HEK293 (cell line): ENCODE measurements around the gene HIC1.

Experiments
- CTCF ChIA-PET: fragments of 350-600 bp; formaldehyde crosslinking; extraction: SDS; loops from one replicate; lab custom pipeline; 2021; ENCODE audit warnings: antibody characterized with exemption; lab: Yijun Ruan, JAX
- POLR2A ChIA-PET: fragments of 300-600 bp; formaldehyde crosslinking; extraction: SDS; loops from one replicate; lab custom pipeline; 2020; ENCODE audit warnings: antibody characterized with exemption, inconsistent platforms; lab: Yijun Ruan, JAX
- H3K27ac ChIP-seq: fragments of 200-500 bp; sonication (Bioruptor generic); 2 replicates; pipeline ENCODE4 v1.5.1; 2014; ENCODE audit warnings: low read depth, low read length, control low read depth, inconsistent platforms; ENCODE audit errors: extremely low read depth
- H3K36me3 ChIP-seq, 2 experiments: fragments of 200-500 bp in 1 of 2; sonication (Bioruptor generic) in 1 of 2; 1 replicate in 1 of 2; 2 replicates in 1 of 2; pipeline ENCODE4 v1.5.1; 2014 to 2017; ENCODE audit warnings: inconsistent platforms in 2 of 2, low read length in 2 of 2; ENCODE audit not compliant: control insufficient read depth in 2 of 2, insufficient read depth in 1 of 2
- H3K4me1 ChIP-seq: fragments of 200-500 bp; sonication (Bioruptor generic); 2 replicates; pipeline ENCODE4 v1.5.1; 2014; ENCODE audit warnings: mild to moderate bottlenecking, low read length, inconsistent platforms; ENCODE audit not compliant: control insufficient read depth, insufficient read depth
- H3K4me3 ChIP-seq: 2 replicates; pipeline ENCODE4 v1.5.1; 2011; ENCODE audit warnings: low read depth, mild to moderate bottlenecking, control low read depth, low read length, moderate library complexity
- H3K9me3 ChIP-seq: fragments of 200-500 bp; sonication (Bioruptor generic); 2 replicates; pipeline ENCODE4 v1.5.1; 2014; ENCODE audit warnings: low read depth, low read length, inconsistent platforms; ENCODE audit not compliant: control insufficient read depth, insufficient read depth
- GLIS1 ChIP-seq: fragments of 450-650 bp; formaldehyde crosslinking; IDR thresholded peaks from 2 replicates; pipeline ENCODE4 v1.5.1; 2016; ENCODE audit warnings: missing biosample characterization, missing genetic modification characterization
- HOXC10 ChIP-seq: sonication (generic); formaldehyde crosslinking; IDR thresholded peaks from 2 replicates; pipeline ENCODE4 v1.8.1; 2023; ENCODE audit warnings: mild to moderate bottlenecking, missing genetic modification reagents
- IKZF3 ChIP-seq: fragments of 450-650 bp; IDR thresholded peaks from 2 replicates; pipeline ENCODE4 v1.5.0; 2018; ENCODE audit warnings: missing biosample characterization, mild to moderate bottlenecking, missing genetic modification characterization, moderate library complexity
- MYNN ChIP-seq: fragments of 450-650 bp; formaldehyde crosslinking; IDR thresholded peaks from 2 replicates; pipeline ENCODE4 v1.5.1; 2016; ENCODE audit warnings: missing biosample characterization, missing genetic modification characterization, borderline replicate concordance
- ZBTB21 ChIP-seq: fragments of 450-650 bp; formaldehyde crosslinking; IDR thresholded peaks from 2 replicates; pipeline ENCODE4 v1.5.1; 2017; ENCODE audit warnings: missing biosample characterization, missing genetic modification characterization
- ZFP37 ChIP-seq: fragments of 450-650 bp; formaldehyde crosslinking; IDR thresholded peaks from 2 replicates; pipeline ENCODE4 v1.5.1; 2016; ENCODE audit warnings: missing biosample characterization, missing genetic modification characterization
- ZIC2 ChIP-seq: fragments of 450-650 bp; formaldehyde crosslinking; IDR thresholded peaks from 2 replicates; pipeline ENCODE4 v1.5.1; 2016; ENCODE audit warnings: missing biosample characterization, missing genetic modification characterization
- ZNF114 ChIP-seq: fragments of 450-650 bp; formaldehyde crosslinking; IDR thresholded peaks from 2 replicates; pipeline ENCODE4 v1.5.0; 2017; ENCODE audit warnings: missing biosample characterization, missing genetic modification characterization
- ZNF214 ChIP-seq: fragments of 450-650 bp; formaldehyde crosslinking; IDR thresholded peaks from 2 replicates; pipeline ENCODE4 v1.5.1; 2017; ENCODE audit warnings: missing biosample characterization, mild to moderate bottlenecking, missing genetic modification characterization, borderline replicate concordance
- ZNF266 ChIP-seq: fragments of 450-650 bp; formaldehyde crosslinking; IDR thresholded peaks from 2 replicates; pipeline ENCODE4 v1.5.1; 2016; ENCODE audit warnings: missing biosample characterization, missing genetic modification characterization, low read depth
- ZNF48 ChIP-seq: fragments of 450-650 bp; formaldehyde crosslinking; IDR thresholded peaks from 2 replicates; pipeline ENCODE4 v1.5.1; 2016; ENCODE audit warnings: missing biosample characterization, missing genetic modification characterization
- ZNF555 ChIP-seq: fragments of 450-650 bp; formaldehyde crosslinking; conservative IDR thresholded peaks from 2 replicates; pipeline ENCODE4 v1.5.1; 2017; ENCODE audit warnings: missing biosample characterization, mild to moderate bottlenecking, missing genetic modification characterization, inconsistent platforms
- ZNF596 ChIP-seq: fragments of 450-650 bp; IDR thresholded peaks from 2 replicates; pipeline ENCODE4 v1.5.0; 2018; ENCODE audit warnings: missing biosample characterization, mild to moderate bottlenecking, missing genetic modification characterization, moderate library complexity
- ZNF629 ChIP-seq: fragments of 450-650 bp; formaldehyde crosslinking; IDR thresholded peaks from 2 replicates; pipeline ENCODE4 v1.5.1; 2017; ENCODE audit warnings: missing biosample characterization, missing genetic modification characterization
- ZNF654 ChIP-seq: fragments of 450-650 bp; formaldehyde crosslinking; IDR thresholded peaks from 2 replicates; pipeline ENCODE4 v1.5.1; 2016; ENCODE audit warnings: low read depth, missing biosample characterization, missing genetic modification characterization
- ZNF660 ChIP-seq: fragments of 450-650 bp; IDR thresholded peaks from 2 replicates; pipeline ENCODE4 v1.5.1; 2018; ENCODE audit warnings: missing biosample characterization, mild to moderate bottlenecking, missing genetic modification characterization
- ZNF785 ChIP-seq: fragments of 450-650 bp; formaldehyde crosslinking; IDR thresholded peaks from 2 replicates; pipeline ENCODE4 v1.5.1; 2016; ENCODE audit warnings: missing biosample characterization, missing genetic modification characterization
- ZSCAN30 ChIP-seq: fragments of 450-650 bp; IDR thresholded peaks from 2 replicates; pipeline ENCODE4 v1.5.1; 2018; ENCODE audit warnings: missing biosample characterization, mild to moderate bottlenecking, missing genetic modification characterization, moderate library complexity
- ZXDB ChIP-seq: fragments of 450-650 bp; formaldehyde crosslinking; IDR thresholded peaks from 2 replicates; pipeline ENCODE4 v1.5.1; 2016; ENCODE audit warnings: missing biosample characterization, missing genetic modification characterization
- TF ChIP-seq, protein P1 (sequence below): fragments of 450-650 bp; formaldehyde crosslinking; IDR thresholded peaks from 2 replicates; pipeline ENCODE4 v1.5.1; 2017; ENCODE audit warnings: missing biosample characterization, missing genetic modification characterization
- TF ChIP-seq, protein P2 (sequence below): fragments of 450-650 bp; IDR thresholded peaks from 2 replicates; pipeline ENCODE4 v1.5.1; 2018; ENCODE audit warnings: missing biosample characterization, mild to moderate bottlenecking, missing genetic modification characterization
- TF ChIP-seq, protein P3 (sequence below): fragments of 450-650 bp; formaldehyde crosslinking; IDR thresholded peaks from 2 replicates; pipeline ENCODE4 v1.5.1; 2017; ENCODE audit warnings: missing biosample characterization, missing genetic modification characterization
- TF ChIP-seq, protein P4 (sequence below): fragments of 450-650 bp; formaldehyde crosslinking; IDR thresholded peaks from 2 replicates; pipeline ENCODE4 v1.5.1; 2016; ENCODE audit warnings: missing biosample characterization, missing genetic modification characterization, low read depth
- TF ChIP-seq, protein P5 (sequence below): fragments of 450-650 bp; formaldehyde crosslinking; IDR thresholded peaks from 2 replicates; pipeline ENCODE4 v1.5.1; 2017; ENCODE audit warnings: missing biosample characterization, missing genetic modification characterization
- TF ChIP-seq, protein P6 (sequence below): fragments of 450-650 bp; formaldehyde crosslinking; IDR thresholded peaks from 2 replicates; pipeline ENCODE4 v1.5.1; 2016; ENCODE audit warnings: missing biosample characterization, missing genetic modification characterization

HIC1 gene

DNA sequence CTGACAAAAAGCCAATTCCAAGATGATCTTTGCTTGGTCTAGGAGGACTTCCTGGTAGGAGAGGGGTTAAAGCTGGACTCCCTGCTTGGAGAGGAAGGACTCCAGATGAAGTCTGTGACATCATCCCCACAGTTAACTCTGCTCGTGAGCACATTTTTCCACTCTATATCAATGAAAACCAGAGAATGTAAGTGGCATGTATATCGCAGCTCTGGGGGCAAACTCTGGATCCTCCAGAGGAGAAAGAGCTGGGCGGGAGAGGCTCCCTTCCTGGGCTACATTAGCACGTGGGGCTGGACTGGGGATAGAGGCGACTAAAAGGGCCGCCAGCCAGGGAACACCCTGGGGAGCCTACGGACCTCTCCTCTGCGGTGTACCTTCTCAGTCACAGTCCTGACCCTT lies 34.1 kb downstream of the HIC1 start:
- Histone ChIP-seq H3K4me3 (no peak overlapping the region), H3K9me3 (no peaks in the 10 kb centered on the region), H3K4me1 (peaks cover 4% of the 10 kb centered on the region; the same call in 1 of the 2 replicates), H3K36me3 (peaks cover 0 to 21% of the 10 kb centered on the region in 2 experiments; a peak in 2 of 3 replicates), H3K27ac (no peak overlapping the region)
- POLR2A ChIA-PET = interaction anchor here (0.6 to 0.7 kb wide), 2 partner anchors 21 to 156 kb away, joined by 4 to 5 read pairs; no protein-coding TSS in a partner anchor
- CTCF ChIA-PET = interaction anchor here (0.8 to 1.9 kb wide), 3 partner anchors 26 to 60 kb away, joined by 3 to 5 read pairs (median 3); no protein-coding TSS in a partner anchor
- TF ChIP-seq ZNF596 (tag by site-specific recombination) (no peak), ZBTB21 (peak; percentile 70; the same call in 1 of the 2 replicates), ZNF629 (tag by site-specific recombination) (peak; percentile 43; the same call in 1 of the 2 replicates), GLIS1 (0 out of 2 replicates have a peak, but pooled peaks have one; percentile 18), ZSCAN30 (tag by site-specific recombination) (no peak), ZNF114 (tag by site-specific recombination) (no peak), ZFP37 (tag by site-specific recombination) (no peak), IKZF3 (tag by site-specific recombination) (peak; percentile 14; the same call in 1 of the 2 replicates), MYNN (tag by site-specific recombination) (no peak), ZNF48 (no peak), ZIC2 (tag by site-specific recombination) (0 out of 2 replicates have a peak, but pooled peaks have one; percentile 30), ZNF785 (tag by site-specific recombination) (no peak), ZNF266 (no peak)
- TF ChIP-seq, protein P1, sequence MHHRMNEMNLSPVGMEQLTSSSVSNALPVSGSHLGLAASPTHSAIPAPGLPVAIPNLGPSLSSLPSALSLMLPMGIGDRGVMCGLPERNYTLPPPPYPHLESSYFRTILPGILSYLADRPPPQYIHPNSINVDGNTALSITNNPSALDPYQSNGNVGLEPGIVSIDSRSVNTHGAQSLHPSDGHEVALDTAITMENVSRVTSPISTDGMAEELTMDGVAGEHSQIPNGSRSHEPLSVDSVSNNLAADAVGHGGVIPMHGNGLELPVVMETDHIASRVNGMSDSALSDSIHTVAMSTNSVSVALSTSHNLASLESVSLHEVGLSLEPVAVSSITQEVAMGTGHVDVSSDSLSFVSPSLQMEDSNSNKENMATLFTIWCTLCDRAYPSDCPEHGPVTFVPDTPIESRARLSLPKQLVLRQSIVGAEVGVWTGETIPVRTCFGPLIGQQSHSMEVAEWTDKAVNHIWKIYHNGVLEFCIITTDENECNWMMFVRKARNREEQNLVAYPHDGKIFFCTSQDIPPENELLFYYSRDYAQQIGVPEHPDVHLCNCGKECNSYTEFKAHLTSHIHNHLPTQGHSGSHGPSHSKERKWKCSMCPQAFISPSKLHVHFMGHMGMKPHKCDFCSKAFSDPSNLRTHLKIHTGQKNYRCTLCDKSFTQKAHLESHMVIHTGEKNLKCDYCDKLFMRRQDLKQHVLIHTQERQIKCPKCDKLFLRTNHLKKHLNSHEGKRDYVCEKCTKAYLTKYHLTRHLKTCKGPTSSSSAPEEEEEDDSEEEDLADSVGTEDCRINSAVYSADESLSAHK = no peak
- TF ChIP-seq, protein P2, sequence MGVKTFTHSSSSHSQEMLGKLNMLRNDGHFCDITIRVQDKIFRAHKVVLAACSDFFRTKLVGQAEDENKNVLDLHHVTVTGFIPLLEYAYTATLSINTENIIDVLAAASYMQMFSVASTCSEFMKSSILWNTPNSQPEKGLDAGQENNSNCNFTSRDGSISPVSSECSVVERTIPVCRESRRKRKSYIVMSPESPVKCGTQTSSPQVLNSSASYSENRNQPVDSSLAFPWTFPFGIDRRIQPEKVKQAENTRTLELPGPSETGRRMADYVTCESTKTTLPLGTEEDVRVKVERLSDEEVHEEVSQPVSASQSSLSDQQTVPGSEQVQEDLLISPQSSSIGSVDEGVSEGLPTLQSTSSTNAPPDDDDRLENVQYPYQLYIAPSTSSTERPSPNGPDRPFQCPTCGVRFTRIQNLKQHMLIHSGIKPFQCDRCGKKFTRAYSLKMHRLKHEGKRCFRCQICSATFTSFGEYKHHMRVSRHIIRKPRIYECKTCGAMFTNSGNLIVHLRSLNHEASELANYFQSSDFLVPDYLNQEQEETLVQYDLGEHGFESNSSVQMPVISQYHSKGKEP = no peak
- TF ChIP-seq, protein P3, sequence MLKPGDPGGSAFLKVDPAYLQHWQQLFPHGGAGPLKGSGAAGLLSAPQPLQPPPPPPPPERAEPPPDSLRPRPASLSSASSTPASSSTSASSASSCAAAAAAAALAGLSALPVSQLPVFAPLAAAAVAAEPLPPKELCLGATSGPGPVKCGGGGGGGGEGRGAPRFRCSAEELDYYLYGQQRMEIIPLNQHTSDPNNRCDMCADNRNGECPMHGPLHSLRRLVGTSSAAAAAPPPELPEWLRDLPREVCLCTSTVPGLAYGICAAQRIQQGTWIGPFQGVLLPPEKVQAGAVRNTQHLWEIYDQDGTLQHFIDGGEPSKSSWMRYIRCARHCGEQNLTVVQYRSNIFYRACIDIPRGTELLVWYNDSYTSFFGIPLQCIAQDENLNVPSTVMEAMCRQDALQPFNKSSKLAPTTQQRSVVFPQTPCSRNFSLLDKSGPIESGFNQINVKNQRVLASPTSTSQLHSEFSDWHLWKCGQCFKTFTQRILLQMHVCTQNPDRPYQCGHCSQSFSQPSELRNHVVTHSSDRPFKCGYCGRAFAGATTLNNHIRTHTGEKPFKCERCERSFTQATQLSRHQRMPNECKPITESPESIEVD (tag by site-specific recombination) = no peak
- TF ChIP-seq, protein P4, sequence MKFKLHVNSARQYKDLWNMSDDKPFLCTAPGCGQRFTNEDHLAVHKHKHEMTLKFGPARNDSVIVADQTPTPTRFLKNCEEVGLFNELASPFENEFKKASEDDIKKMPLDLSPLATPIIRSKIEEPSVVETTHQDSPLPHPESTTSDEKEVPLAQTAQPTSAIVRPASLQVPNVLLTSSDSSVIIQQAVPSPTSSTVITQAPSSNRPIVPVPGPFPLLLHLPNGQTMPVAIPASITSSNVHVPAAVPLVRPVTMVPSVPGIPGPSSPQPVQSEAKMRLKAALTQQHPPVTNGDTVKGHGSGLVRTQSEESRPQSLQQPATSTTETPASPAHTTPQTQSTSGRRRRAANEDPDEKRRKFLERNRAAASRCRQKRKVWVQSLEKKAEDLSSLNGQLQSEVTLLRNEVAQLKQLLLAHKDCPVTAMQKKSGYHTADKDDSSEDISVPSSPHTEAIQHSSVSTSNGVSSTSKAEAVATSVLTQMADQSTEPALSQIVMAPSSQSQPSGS (tag by site-specific recombination) = 0 out of 2 replicates have a peak, but pooled peaks have one; percentile 35

GRCh38 chr17:2090210-2090641 lies 35.3 kb downstream of the HIC1 start:
- Histone ChIP-seq H3K4me3 (no peak overlapping the region), H3K4me1 (peaks cover 4% of the 10 kb centered on the region; the same call in 1 of the 2 replicates), H3K9me3 (no peaks in the 10 kb centered on the region), H3K27ac (no peak overlapping the region), H3K36me3 (peaks cover 0 to 21% of the 10 kb centered on the region in 2 experiments; a peak in 2 of 3 replicates)
- ChIA-PET CTCF (interaction anchor here (0.9 to 4.0 kb wide), 6 partner anchors 20 to 156 kb away, joined by 3 to 24 read pairs (median 4); no protein-coding TSS in a partner anchor), POLR2A (interaction anchor here (0.7 kb wide), 2 partner anchors 175 to 1111 kb away, joined by 5 to 9 read pairs; no protein-coding TSS in a partner anchor)
- no peak for TF ChIP-seq ZNF654
- TF ChIP-seq ZNF555 (tag by site-specific recombination) = no peak
- TF ChIP-seq ZNF660 (tag by site-specific recombination) = no peak
- TF ChIP-seq, protein P5, sequence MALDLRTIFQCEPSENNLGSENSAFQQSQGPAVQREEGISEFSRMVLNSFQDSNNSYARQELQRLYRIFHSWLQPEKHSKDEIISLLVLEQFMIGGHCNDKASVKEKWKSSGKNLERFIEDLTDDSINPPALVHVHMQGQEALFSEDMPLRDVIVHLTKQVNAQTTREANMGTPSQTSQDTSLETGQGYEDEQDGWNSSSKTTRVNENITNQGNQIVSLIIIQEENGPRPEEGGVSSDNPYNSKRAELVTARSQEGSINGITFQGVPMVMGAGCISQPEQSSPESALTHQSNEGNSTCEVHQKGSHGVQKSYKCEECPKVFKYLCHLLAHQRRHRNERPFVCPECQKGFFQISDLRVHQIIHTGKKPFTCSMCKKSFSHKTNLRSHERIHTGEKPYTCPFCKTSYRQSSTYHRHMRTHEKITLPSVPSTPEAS = no peak
- TF ChIP-seq, protein P6, sequence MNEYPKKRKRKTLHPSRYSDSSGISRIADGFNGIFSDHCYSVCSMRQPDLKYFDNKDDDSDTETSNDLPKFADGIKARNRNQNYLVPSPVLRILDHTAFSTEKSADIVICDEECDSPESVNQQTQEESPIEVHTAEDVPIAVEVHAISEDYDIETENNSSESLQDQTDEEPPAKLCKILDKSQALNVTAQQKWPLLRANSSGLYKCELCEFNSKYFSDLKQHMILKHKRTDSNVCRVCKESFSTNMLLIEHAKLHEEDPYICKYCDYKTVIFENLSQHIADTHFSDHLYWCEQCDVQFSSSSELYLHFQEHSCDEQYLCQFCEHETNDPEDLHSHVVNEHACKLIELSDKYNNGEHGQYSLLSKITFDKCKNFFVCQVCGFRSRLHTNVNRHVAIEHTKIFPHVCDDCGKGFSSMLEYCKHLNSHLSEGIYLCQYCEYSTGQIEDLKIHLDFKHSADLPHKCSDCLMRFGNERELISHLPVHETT = no peak
- no peak for TF ChIP-seq ZXDB (tag by site-specific recombination)
- TF ChIP-seq HOXC10 (CRISPR knock-in tag) = no peak
- no peak for TF ChIP-seq ZNF214 (tag by site-specific recombination)
